PC-9 (cell line): ENCODE data around the gene FAM47E. TPM values are rescaled to one million over a fixed set of nuclear protein-coding genes. Genes with fewer than 3 reads are reported as not detected.

Experiments
- BruUV-seq: library from RNA; stranded (reverse); fragments of 400-500 nt; replicated peaks from 2 replicates; lab custom pipeline; 2021; lab: Mats Ljungman, UMichigan
- CTCF ChIA-PET: fragments of 300-600 bp; sonication (Branson Sonifier 250); formaldehyde crosslinking; loops from one replicate; lab custom pipeline; 2022; ENCODE audit warnings: antibody characterized with exemption; lab: Charles Lee
- POLR2A ChIA-PET: fragments of 300-600 bp; sonication (Branson Sonifier 250); formaldehyde crosslinking; loops from one replicate; lab custom pipeline; 2022; ENCODE audit warnings: antibody characterized with exemption; ENCODE audit not compliant: unreplicated experiment; lab: Charles Lee
- DNase-seq, 2 experiments: peaks; one replicate each; pipeline versions ENCODE4 v3.0.0 to v3.0.0-alpha.2; 2015 to 2022; ENCODE audit warnings: mixed read lengths in 1 of 2
- H2AFZ ChIP-seq: fragments of 200-600 bp; sonication (generic); 2 replicates; pipeline ENCODE4 v1.8.1; 2017; ENCODE audit warnings: antibody characterized with exemption
- H3F3A ChIP-seq: fragments of 200-600 bp; sonication (generic); 2 replicates; pipeline ENCODE4 v1.8.1; 2017; ENCODE audit warnings: antibody characterized with exemption, mild to moderate bottlenecking, low read depth; ENCODE audit not compliant: insufficient read depth
- H3K27ac ChIP-seq: fragments of 200-600 bp; sonication (generic); 2 replicates; pipeline ENCODE4 v1.6.1; 2016; ENCODE audit warnings: mixed run types
- H3K27me3 ChIP-seq: fragments of 200-600 bp; sonication (generic); 2 replicates; pipeline ENCODE4 v1.6.1; 2016; ENCODE audit warnings: low read depth, mixed run types; ENCODE audit not compliant: insufficient read depth
- H3K36me3 ChIP-seq: fragments of 200-600 bp; sonication (generic); 2 replicates; pipeline ENCODE4 v1.6.1; 2016; ENCODE audit warnings: low read depth, mixed run types
- H3K4me1 ChIP-seq: fragments of 200-600 bp; sonication (generic); replicated peaks from 2 replicates; pipeline ENCODE4 v1.6.1; 2016; ENCODE audit warnings: mixed run types; ENCODE audit not compliant: insufficient read depth
- H3K4me2 ChIP-seq: fragments of 200-600 bp; sonication (generic); 2 replicates; pipeline ENCODE4 v1.6.1; 2017; ENCODE audit warnings: mixed run types
- H3K4me3 ChIP-seq: fragments of 200-600 bp; sonication (generic); 2 replicates; pipeline ENCODE4 v1.6.1; 2016; ENCODE audit warnings: mixed run types
- H3K79me2 ChIP-seq: fragments of 200-600 bp; sonication (generic); 2 replicates; pipeline ENCODE4 v1.6.1; 2017; ENCODE audit warnings: low read depth, mixed run types
- H3K9me2 ChIP-seq: fragments of 200-600 bp; sonication (generic); 2 replicates; pipeline ENCODE4 v1.8.1; 2017; ENCODE audit warnings: mild to moderate bottlenecking; ENCODE audit not compliant: insufficient read depth
- H3K9me3 ChIP-seq: fragments of 200-600 bp; sonication (generic); 2 replicates; pipeline ENCODE4 v1.8.1; 2016; ENCODE audit warnings: low read depth; ENCODE audit not compliant: insufficient read depth
- H4K20me1 ChIP-seq: fragments of 200-600 bp; sonication (generic); 2 replicates; pipeline ENCODE4 v1.8.1; 2017; ENCODE audit not compliant: insufficient read depth
- EZH2 ChIP-seq: fragments of 200-600 bp; sonication (generic); IDR thresholded peaks from 2 replicates; pipeline ENCODE4 v1.8.0; 2017; ENCODE audit warnings: antibody characterized with exemption, low read depth
- intact Hi-C: fragments of 100-400 bp; cut with micrococcal nuclease; formaldehyde crosslinking; loops from one replicate; pipeline ENCODE4 v1.10.0; 2022; ENCODE audit not compliant: unreplicated experiment
- total RNA-seq: library from RNA; stranded (reverse); gene quantifications from 2 replicates; pipeline ENCODE4 v1.2.3, GENCODE V29; 2021
- TF ChIP-seq, protein P1 (sequence below): fragments of 200-600 bp; sonication (generic); conservative IDR thresholded peaks from 2 replicates; pipeline ENCODE4 v1.6.1; 2017; ENCODE audit warnings: mixed run types, antibody characterized with exemption, mild to moderate bottlenecking, moderate library complexity

The FAM47E gene
- total RNA-seq, 1 experiment from 2014 or later: 2.2 TPM

- H3K4me3 ChIP-seq: no peak overlapping the region
- CTCF ChIA-PET: no interaction called here
Observed at GRCh38 chr4:76257824-76258223, 6.3 kb downstream of the FAM47E start.

GRCh38 chr4:76260571-76260970, 9.1 kb downstream of the FAM47E start:
- H2AFZ ChIP-seq: no peak overlapping the region
- no peak overlapping the region for H3K27ac ChIP-seq
- H3K36me3 ChIP-seq: no peaks in the 10 kb centered on the region
- H3K4me2 ChIP-seq: no peak overlapping the region
- BruUV-seq: no TSS peak
- H3F3A ChIP-seq: no peaks in the 10 kb centered on the region
- POLR2A ChIA-PET: no interaction called here
- intact Hi-C loops: no loop called here
- H3K9me3 ChIP-seq: no peaks in the 10 kb centered on the region
- TF ChIP-seq EZH2: no peak
- TF ChIP-seq, protein P1, sequence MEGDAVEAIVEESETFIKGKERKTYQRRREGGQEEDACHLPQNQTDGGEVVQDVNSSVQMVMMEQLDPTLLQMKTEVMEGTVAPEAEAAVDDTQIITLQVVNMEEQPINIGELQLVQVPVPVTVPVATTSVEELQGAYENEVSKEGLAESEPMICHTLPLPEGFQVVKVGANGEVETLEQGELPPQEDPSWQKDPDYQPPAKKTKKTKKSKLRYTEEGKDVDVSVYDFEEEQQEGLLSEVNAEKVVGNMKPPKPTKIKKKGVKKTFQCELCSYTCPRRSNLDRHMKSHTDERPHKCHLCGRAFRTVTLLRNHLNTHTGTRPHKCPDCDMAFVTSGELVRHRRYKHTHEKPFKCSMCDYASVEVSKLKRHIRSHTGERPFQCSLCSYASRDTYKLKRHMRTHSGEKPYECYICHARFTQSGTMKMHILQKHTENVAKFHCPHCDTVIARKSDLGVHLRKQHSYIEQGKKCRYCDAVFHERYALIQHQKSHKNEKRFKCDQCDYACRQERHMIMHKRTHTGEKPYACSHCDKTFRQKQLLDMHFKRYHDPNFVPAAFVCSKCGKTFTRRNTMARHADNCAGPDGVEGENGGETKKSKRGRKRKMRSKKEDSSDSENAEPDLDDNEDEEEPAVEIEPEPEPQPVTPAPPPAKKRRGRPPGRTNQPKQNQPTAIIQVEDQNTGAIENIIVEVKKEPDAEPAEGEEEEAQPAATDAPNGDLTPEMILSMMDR: no peak
- CTCF ChIA-PET: no interaction called here
- H3K27me3 ChIP-seq: no peaks in the 10 kb centered on the region
- DNase-seq: no peak
- no peaks in the 10 kb centered on the region for H3K4me1 ChIP-seq
- H3K79me2 ChIP-seq: no peaks in the 10 kb centered on the region
- H4K20me1 ChIP-seq: no peaks in the 10 kb centered on the region
- no peak overlapping the region for H3K4me3 ChIP-seq
- no peaks in the 10 kb centered on the region for H3K9me2 ChIP-seq

More at GRCh38 chr4:76257824-76258223, 6.3 kb downstream of the FAM47E start:
- no peaks in the 10 kb centered on the region for H3K9me2 ChIP-seq
- H3K4me2 ChIP-seq: no peak overlapping the region
- intact Hi-C loops: no loop called here
- no peaks in the 10 kb centered on the region for H3K9me3 ChIP-seq
- H3F3A ChIP-seq: no peaks in the 10 kb centered on the region
- H2AFZ ChIP-seq: no peak overlapping the region
- H4K20me1 ChIP-seq: no peaks in the 10 kb centered on the region
- H3K79me2 ChIP-seq: no peaks in the 10 kb centered on the region
- no peak overlapping the region for H3K27ac ChIP-seq
- DNase-seq: no peak
- POLR2A ChIA-PET: interaction anchor here (0.6 kb wide), 1 partner anchor 68 kb away, joined by 10 read pairs; no protein-coding TSS in a partner anchor
- H3K36me3 ChIP-seq: no peaks in the 10 kb centered on the region
- no TSS peak for BruUV-seq
- H3K4me1 ChIP-seq: no peaks in the 10 kb centered on the region
- no peaks in the 10 kb centered on the region for H3K27me3 ChIP-seq
- no peak for TF ChIP-seq EZH2
- TF ChIP-seq, protein P1: no peak

- Histone ChIP-seq H3K27me3 (no peaks in the 10 kb centered on the region), H2AFZ (no peak overlapping the region), H3F3A (no peaks in the 10 kb centered on the region), H3K4me1 (no peaks in the 10 kb centered on the region), H3K9me3 (no peaks in the 10 kb centered on the region), H3K36me3 (no peaks in the 10 kb centered on the region), H3K27ac (no peak overlapping the region), H3K9me2 (no peaks in the 10 kb centered on the region), H3K4me3 (no peak overlapping the region), H3K79me2 (no peaks in the 10 kb centered on the region), H4K20me1 (no peaks in the 10 kb centered on the region), H3K4me2 (no peak overlapping the region)
- POLR2A ChIA-PET: no interaction called here
- TF ChIP-seq EZH2: no peak
- TF ChIP-seq, protein P1: no peak
- no TSS peak for BruUV-seq
- CTCF ChIA-PET: no interaction called here
- no peak for DNase-seq
- intact Hi-C loops: no loop called here
Observed at GRCh38 chr4:76265631-76266218, 14.2 kb downstream of the FAM47E start.
